ENCODE measurements around the gene CAMSAP2. TPM values are rescaled to one million over a fixed set of nuclear protein-coding genes. Genes with fewer than 3 reads are reported as not detected.

Gene CAMSAP2
- total RNA-seq, 1 donor: 55.7 TPM

DNA sequence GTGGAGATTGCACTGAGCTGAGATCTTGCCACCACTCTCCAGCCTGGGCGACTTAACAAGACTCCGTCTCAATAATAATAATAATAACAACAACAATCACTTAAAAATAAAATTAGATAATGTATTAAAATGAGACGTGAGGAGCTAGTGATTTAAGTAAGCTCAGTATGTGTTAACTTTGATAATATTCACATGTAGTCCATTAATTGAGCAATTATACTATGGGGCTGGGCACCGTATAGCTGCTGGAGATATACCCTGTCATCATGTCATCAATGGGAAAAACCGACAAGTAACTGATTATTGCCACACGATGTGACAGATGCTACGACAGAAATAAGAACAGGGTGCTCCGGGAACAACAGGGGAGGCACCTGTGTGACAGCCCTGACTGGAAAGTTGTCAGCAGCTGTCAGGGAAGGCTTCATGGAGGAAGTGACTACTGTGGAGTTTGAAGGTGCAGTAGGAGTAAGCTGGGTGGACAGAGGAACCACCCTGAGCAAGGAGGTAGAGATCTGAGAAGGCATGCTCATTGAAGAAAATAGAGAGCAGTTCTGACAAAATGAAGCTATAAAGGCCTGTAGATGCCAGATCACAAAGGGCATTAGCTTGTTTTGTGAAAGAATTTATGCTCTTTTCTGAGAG lies 924 bp upstream of the CAMSAP2 start:
- no peak for DNase-seq (ENCODE audit: low read depth)
- H3K4me3 ChIP-seq (ENCODE audit: low read depth, low read length): peak overlapping the region; percentile 49

DNA sequence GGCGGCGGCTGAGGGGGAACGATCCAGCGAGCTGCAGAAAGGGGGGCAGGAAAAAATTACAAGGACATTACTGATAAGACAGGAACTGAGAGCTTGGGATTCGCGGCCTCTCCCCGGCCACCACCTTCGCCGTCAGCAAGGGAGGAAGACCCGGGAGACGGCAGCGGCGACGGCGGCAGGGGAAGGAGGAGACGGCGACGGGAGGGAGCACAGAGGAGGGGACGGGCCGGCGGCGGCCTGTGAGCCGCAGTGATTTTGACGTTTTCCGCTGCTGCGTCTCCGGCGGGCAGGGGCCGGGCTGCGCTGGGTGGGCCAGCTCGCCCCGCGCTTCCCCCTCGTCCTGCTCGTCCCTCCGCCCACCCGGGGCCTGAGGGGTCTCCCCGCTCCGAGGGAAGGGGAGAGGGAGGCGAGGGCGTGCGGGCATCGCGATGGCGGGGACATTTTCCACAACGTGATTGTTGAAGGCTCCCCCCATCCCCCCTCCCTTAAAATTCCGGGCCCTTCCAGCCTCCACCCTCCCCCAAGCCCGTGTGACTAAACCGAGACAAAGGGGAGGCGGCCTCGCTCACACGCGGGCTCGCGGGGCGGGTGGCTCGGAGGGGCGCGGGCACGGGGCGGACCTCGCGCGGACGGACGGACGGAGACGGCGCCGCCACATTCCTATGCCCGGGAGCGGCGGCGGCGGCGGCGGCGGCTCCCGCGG lies 407 bp downstream of the CAMSAP2 start:
- TF ChIP-seq, protein P1, sequence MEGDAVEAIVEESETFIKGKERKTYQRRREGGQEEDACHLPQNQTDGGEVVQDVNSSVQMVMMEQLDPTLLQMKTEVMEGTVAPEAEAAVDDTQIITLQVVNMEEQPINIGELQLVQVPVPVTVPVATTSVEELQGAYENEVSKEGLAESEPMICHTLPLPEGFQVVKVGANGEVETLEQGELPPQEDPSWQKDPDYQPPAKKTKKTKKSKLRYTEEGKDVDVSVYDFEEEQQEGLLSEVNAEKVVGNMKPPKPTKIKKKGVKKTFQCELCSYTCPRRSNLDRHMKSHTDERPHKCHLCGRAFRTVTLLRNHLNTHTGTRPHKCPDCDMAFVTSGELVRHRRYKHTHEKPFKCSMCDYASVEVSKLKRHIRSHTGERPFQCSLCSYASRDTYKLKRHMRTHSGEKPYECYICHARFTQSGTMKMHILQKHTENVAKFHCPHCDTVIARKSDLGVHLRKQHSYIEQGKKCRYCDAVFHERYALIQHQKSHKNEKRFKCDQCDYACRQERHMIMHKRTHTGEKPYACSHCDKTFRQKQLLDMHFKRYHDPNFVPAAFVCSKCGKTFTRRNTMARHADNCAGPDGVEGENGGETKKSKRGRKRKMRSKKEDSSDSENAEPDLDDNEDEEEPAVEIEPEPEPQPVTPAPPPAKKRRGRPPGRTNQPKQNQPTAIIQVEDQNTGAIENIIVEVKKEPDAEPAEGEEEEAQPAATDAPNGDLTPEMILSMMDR (IDR thresholded peaks at IDR 0.05; ENCODE audit: insufficient read depth, low read depth, low read length): no peak
- peak; percentile 84 for DNase-seq (ENCODE audit: low read depth)
- peak overlapping the region; percentile 97 for H3K4me3 ChIP-seq (ENCODE audit: low read depth, low read length)

More for the DNA sequence above, 924 bp upstream of the CAMSAP2 start:
- TF ChIP-seq, protein P1 (IDR thresholded peaks at IDR 0.05; ENCODE audit: insufficient read depth, low read depth, low read length): no peak

DNA sequence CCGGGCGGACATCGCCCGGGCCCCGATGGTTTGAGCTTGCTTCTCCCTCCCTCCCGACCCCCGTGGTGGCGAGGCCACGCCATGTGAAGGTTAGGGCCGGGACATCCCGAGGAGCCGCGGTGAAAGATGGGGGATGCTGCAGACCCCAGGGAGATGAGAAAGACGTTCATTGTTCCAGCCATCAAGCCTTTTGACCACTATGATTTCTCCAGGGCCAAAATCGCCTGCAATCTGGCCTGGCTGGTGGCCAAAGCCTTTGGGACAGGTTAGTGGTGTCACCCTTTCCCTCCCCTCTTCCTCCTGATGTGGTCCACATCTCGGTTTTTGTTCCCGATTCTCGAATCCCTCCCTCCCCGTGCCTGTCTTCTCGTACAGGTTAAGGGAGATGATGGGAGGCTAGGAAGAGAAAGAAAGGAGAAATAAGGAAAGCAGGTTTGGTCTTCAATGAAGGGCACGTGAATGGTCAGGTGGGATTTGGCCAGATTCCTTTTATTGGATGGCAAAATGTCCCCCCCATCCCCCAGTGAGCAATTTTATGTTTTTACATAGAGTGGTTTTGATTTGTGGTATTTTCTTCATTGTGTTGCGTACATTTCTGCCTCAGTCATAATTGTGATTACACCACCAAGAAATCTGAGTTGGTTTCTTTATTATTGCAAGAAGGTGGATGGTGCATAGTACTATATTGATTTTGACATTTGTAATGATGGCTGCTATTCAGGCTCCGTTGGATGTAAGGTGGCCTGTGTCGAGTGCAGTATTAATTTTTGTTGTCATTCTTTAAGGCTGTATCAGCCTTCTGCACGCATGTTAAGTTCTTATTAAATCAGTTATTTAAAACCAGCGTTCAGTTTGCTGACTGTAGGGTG lies 1.2 kb downstream of the CAMSAP2 start:
- H3K4me3 ChIP-seq (ENCODE audit: low read depth, low read length): peak overlapping the region; percentile 97
- peak; percentile 35 for DNase-seq (ENCODE audit: low read depth)
- TF ChIP-seq, protein P1 (IDR thresholded peaks at IDR 0.05; ENCODE audit: insufficient read depth, low read depth, low read length): no peak

DNA sequence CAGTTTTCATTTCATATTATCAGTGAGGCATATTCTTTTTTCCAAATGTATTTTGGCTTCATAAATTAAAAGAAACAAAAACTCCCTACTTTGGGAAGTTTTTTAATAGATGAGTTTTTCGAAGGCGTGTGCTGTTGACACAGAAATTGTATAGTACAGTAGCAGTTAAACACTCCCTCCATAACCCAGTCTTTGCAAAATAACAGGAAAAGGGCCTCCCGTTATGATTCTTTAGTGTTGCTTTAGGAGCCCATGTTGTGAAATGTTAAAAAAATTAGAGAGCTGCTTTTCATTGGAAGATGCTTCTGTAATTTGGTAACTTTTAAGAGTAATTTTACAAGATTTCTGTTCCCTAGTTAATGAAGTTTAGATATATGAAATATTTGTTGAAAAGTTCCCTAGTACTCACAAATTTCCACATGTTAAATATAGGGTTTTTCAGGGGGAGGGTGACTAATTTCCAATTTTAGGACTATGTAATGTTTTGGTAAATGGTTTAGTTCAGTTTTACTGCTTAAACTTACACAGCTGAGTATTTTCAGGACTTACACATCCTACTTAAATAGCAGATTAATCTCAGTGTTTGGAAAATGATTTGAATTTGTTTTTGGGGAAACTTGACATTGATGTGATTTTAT lies 2.0 kb downstream of the CAMSAP2 start:
- peak; percentile 39 for DNase-seq (ENCODE audit: low read depth)
- TF ChIP-seq, protein P1 (IDR thresholded peaks at IDR 0.05; ENCODE audit: insufficient read depth, low read depth, low read length): no peak
- peak overlapping the region; percentile 97 for H3K4me3 ChIP-seq (ENCODE audit: low read depth, low read length)

DNA sequence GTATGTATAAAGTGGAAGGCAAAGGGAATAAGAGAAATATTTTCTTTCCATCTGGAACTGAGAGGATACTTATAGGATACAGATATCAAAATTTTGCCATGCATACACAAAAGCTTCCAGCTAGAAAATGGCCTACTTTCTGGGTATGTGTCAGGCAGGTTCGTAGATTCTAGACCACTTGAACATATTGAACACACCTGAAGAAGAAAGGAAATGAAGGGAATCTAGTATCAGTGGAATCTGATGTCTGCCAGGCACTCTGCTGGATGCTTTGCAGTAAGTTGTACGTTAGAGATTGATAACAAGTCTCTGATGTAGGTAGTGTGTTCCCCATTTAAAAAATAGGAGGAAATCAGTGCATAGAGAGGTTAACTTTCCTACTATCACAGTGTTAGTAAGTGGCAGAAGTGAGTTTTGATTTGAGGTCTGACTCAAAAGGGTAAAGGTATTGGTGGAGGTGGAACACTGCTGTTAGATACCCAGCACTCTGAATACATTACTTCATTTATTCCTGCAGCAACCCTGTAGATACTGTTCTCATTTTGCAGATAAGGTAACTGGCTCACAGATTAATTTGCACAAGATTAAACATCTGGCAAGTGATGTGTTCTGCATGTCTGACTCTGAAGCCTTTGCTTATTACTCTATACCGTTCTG lies 3.0 kb downstream of the CAMSAP2 start:
- TF ChIP-seq, protein P1 (IDR thresholded peaks at IDR 0.05; ENCODE audit: insufficient read depth, low read depth, low read length): no peak
- DNase-seq (ENCODE audit: low read depth): no peak
- peak overlapping the region; percentile 97 for H3K4me3 ChIP-seq (ENCODE audit: low read depth, low read length)

DNA sequence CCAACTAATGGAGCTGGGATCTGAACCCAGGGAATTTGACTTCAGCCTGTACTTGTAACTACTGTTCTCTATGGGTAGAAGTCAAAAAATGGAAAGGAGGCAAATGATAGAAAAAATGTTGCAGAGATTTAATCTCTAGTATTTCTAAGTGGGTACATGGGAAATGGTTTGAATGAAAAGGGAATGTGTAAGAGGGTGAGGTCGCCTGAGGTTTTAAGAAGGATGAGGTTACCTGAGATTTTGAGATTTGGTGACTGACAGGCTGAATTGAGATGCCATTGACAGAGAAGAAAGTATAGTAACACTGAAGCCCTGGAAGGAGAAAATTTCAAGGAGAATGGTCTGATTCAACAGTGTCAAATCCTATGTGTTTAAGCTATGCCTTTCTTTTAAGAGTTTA lies 5.5 kb downstream of the CAMSAP2 start:
- H3K4me3 ChIP-seq (ENCODE audit: low read depth, low read length): no peak overlapping the region
- no peak for DNase-seq (ENCODE audit: low read depth)
- TF ChIP-seq, protein P1 (IDR thresholded peaks at IDR 0.05; ENCODE audit: insufficient read depth, low read depth, low read length): no peak
